HepG2 (cell line): ENCODE measurements around the gene CABLES2. TPM values are rescaled to one million over a fixed set of nuclear protein-coding genes. Genes with fewer than 3 reads are reported as not detected.

Experiments used
- ADNP ChIP-seq: sonication (generic); formaldehyde crosslinking; IDR thresholded peaks from 2 replicates; pipeline ENCODE4 v1.4.0; 2020; ENCODE audit warnings: missing genetic modification reagents
- ELF3 ChIP-seq: IDR thresholded peaks from 2 replicates; pipeline ENCODE4 v1.6.1; 2016; ENCODE audit warnings: missing genetic modification reagents, missing compliant biosample characterization
- ELF4 ChIP-seq: sonication (generic); formaldehyde crosslinking; IDR thresholded peaks from 2 replicates; pipeline ENCODE4 v1.5.0; 2020; ENCODE audit warnings: missing genetic modification reagents, mild to moderate bottlenecking, moderate library complexity, borderline replicate concordance
- KLF6 ChIP-seq: IDR thresholded peaks from 2 replicates; pipeline ENCODE4 v1.8.0; 2016; ENCODE audit warnings: missing biosample characterization, missing genetic modification reagents
- KMT2A ChIP-seq: sonication (generic); formaldehyde crosslinking; IDR thresholded peaks from 2 replicates; pipeline ENCODE4 v1.4.0; 2020; ENCODE audit warnings: missing genetic modification reagents
- NPAS2 ChIP-seq: sonication (generic); formaldehyde crosslinking; IDR thresholded peaks from 2 replicates; pipeline ENCODE4 v1.8.0; 2022; ENCODE audit warnings: mild to moderate bottlenecking, missing genetic modification reagents, borderline replicate concordance
- RFX3 ChIP-seq: IDR thresholded peaks from 2 replicates; pipeline ENCODE4 v1.6.1; 2016; ENCODE audit warnings: missing biosample characterization, missing genetic modification reagents
- RFX5 ChIP-seq: IDR thresholded peaks from 2 replicates; pipeline ENCODE4 v1.6.1; 2011; ENCODE audit warnings: low read depth, low read length, improper control_type of control experiment
- RNF2 ChIP-seq: fragments of 450-650 bp; conservative IDR thresholded peaks from 2 replicates; pipeline ENCODE4 v1.6.1; 2016; ENCODE audit warnings: low read depth
- SKI ChIP-seq: fragments of 450-650 bp; IDR thresholded peaks from one replicate; pipeline ENCODE4 v1.6.1; 2018; ENCODE audit warnings: mild to moderate bottlenecking; ENCODE audit not compliant: partially characterized antibody
- ZBTB7A ChIP-seq: sonication (generic); formaldehyde crosslinking; IDR thresholded peaks from 2 replicates; pipeline ENCODE4 v1.8.0; 2022; ENCODE audit warnings: mild to moderate bottlenecking, missing genetic modification reagents
- ZKSCAN1 ChIP-seq: fragments of 150-350 bp; IDR thresholded peaks from 2 replicates; pipeline ENCODE4 v1.6.1; 2014; ENCODE audit warnings: low read length
- ZNF101 ChIP-seq: sonication (generic); formaldehyde crosslinking; IDR thresholded peaks from 2 replicates; pipeline ENCODE4 v1.4.0; 2020; ENCODE audit warnings: mild to moderate bottlenecking, low read depth, missing genetic modification reagents, borderline replicate concordance
- ZNF121 ChIP-seq: sonication (generic); formaldehyde crosslinking; IDR thresholded peaks from 2 replicates; pipeline ENCODE4 v1.5.0; 2020; ENCODE audit warnings: mild to moderate bottlenecking, missing genetic modification reagents
- ZNF136 ChIP-seq: sonication (generic); formaldehyde crosslinking; IDR thresholded peaks from 2 replicates; pipeline ENCODE4 v1.8.1; 2022; ENCODE audit warnings: low read depth, mild to moderate bottlenecking, moderate library complexity, missing genetic modification reagents
- ZNF230 ChIP-seq: sonication (generic); formaldehyde crosslinking; IDR thresholded peaks from 2 replicates; pipeline ENCODE4 v1.4.0; 2020; ENCODE audit warnings: mild to moderate bottlenecking, missing genetic modification reagents
- ZNF543 ChIP-seq: sonication (generic); formaldehyde crosslinking; IDR thresholded peaks from 2 replicates; pipeline ENCODE4 v1.4.0; 2020; ENCODE audit warnings: mild to moderate bottlenecking, missing genetic modification reagents
- ZNF546 ChIP-seq: sonication (generic); formaldehyde crosslinking; conservative IDR thresholded peaks from 2 replicates; pipeline ENCODE4 v1.8.1; 2023; ENCODE audit warnings: mild to moderate bottlenecking, missing genetic modification reagents
- ZNF614 ChIP-seq: IDR thresholded peaks from 2 replicates; pipeline ENCODE4 v1.6.1; 2018; ENCODE audit warnings: missing biosample characterization, missing genetic modification reagents, inconsistent platforms, borderline replicate concordance
- ZNF678 ChIP-seq: sonication (generic); formaldehyde crosslinking; IDR thresholded peaks from 2 replicates; pipeline ENCODE4 v1.4.0; 2020; ENCODE audit warnings: mild to moderate bottlenecking, missing genetic modification reagents
- polyA plus RNA-seq, 8 experiments: library from polyadenylated mRNA; depleted of rRNA in 3 of 8; stranded (reverse) in 7 of 8; unstranded in 1 of 8; fragments of >200 nt; fragmentation: Illumina TruSeq in 4 of 8; extraction: Trizol in 4 of 8; gene quantifications; 2 replicates each; pipeline versions ENCODE4 v1.2.1 to v1.2.3, GENCODE V29; 2011 to 2016; ENCODE audit warnings: low read depth in 4 of 8, missing spikeins in 1 of 8, mixed read lengths in 1 of 8; ENCODE audit not compliant: insufficient read depth in 1 of 8
- total RNA-seq, 5 experiments: library from RNA; depleted of rRNA; stranded (reverse); fragments of >200 nt; fragmentation: Illumina TruSeq; extraction: Trizol; gene quantifications; 2 replicates each; pipeline ENCODE4 v1.2.3, GENCODE V29; 2016; ENCODE audit warnings: low read depth in 1 of 5
- TF ChIP-seq, protein P1 (sequence below): sonication (generic); formaldehyde crosslinking; IDR thresholded peaks from 2 replicates; pipeline ENCODE4 v1.5.0; 2020; ENCODE audit warnings: missing genetic modification reagents
- TF ChIP-seq, protein P2 (sequence below): sonication (generic); formaldehyde crosslinking; IDR thresholded peaks from 2 replicates; pipeline ENCODE4 v1.8.0; 2022; ENCODE audit warnings: mild to moderate bottlenecking, missing genetic modification reagents; ENCODE audit not compliant: insufficient replicate concordance
- TF ChIP-seq, protein P3 (sequence below): IDR thresholded peaks from 2 replicates; pipeline ENCODE4 v1.6.1; 2018; ENCODE audit warnings: missing genetic modification reagents
- TF ChIP-seq, protein P4 (sequence below): sonication (generic); formaldehyde crosslinking; IDR thresholded peaks from 2 replicates; pipeline ENCODE4 v1.5.1; 2020; ENCODE audit warnings: mild to moderate bottlenecking, moderate library complexity, missing genetic modification reagents
- TF ChIP-seq, protein P5 (sequence below): sonication (generic); formaldehyde crosslinking; IDR thresholded peaks from 2 replicates; pipeline ENCODE4 v1.4.0; 2020; ENCODE audit warnings: low read depth, mild to moderate bottlenecking, missing genetic modification reagents

The CABLES2 gene
- total and polyA plus RNA-seq, 2 of the 13 experiments (the other 11 are each of a cell fraction or from before 2014, with no cell fraction given): 5.2 to 9.7 TPM

DNA sequence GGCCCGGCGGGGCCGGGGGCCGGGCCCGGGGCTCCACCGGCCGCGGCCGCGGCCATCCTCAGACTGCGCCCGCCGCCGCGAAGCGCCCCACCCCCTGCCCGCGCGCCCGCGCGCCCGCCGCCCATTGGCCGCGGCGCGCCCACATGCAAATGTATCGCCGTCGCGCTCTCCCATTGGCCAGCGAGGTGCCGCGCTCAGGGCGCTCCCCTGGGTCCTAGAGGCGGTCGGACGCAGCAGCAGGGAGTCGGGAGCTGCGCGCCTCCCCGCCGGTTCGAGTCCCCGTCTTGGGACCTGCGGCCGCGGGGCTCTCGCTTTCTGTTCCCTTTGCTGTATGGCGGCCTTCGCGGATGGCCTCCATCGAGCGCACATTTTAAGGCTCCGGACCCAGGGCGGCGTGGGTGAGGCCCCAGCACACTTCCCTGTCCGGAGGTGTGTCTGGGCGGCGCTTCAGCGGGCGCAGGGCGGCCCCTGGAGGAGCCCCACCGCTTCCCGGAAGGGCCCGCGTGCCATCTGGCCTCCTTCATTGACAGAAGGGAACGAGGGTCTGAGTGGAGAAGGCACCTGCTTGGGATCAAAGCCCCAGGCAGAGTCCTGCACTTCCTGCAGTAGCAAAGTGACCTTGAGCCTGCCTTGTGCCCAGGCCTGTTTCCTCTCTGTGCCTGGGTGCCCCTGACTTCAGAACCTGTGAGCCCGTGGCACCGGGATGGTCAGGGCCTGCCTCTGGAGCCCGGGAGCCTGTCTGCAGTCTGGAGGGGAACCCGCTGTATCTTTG, at the start of gene CABLES2 (continued):
- TF ChIP-seq, protein P1, sequence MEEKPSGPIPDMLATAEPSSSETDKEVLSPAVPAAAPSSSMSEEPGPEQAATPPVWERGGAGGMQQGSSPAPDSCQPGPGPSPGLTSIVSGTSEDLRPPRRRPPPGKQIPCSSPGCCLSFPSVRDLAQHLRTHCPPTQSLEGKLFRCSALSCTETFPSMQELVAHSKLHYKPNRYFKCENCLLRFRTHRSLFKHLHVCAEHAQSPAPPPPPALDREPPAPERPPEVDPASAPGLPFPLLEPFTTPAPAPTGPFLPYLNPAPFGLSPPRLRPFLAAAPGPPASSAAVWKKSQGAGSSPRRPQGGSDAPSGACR (CRISPR knock-in tag): peak; percentile 74; the same call in 1 of the 2 replicates
- TF ChIP-seq, protein P2, sequence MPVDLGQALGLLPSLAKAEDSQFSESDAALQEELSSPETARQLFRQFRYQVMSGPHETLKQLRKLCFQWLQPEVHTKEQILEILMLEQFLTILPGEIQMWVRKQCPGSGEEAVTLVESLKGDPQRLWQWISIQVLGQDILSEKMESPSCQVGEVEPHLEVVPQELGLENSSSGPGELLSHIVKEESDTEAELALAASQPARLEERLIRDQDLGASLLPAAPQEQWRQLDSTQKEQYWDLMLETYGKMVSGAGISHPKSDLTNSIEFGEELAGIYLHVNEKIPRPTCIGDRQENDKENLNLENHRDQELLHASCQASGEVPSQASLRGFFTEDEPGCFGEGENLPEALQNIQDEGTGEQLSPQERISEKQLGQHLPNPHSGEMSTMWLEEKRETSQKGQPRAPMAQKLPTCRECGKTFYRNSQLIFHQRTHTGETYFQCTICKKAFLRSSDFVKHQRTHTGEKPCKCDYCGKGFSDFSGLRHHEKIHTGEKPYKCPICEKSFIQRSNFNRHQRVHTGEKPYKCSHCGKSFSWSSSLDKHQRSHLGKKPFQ (CRISPR knock-in tag): no peak
- peak; percentile 77 for TF ChIP-seq SKI
- TF ChIP-seq ZKSCAN1: no peak
- TF ChIP-seq ZNF546 (CRISPR knock-in tag): peak; percentile 67; the same call in 1 of the 2 replicates
- peak; percentile 90 for TF ChIP-seq ELF3 (CRISPR knock-in tag)
- peak; percentile 90 for TF ChIP-seq ZNF543
- TF ChIP-seq ZNF101 (CRISPR knock-in tag): 0 out of 2 replicates have a peak, but pooled peaks have one; percentile 81
- TF ChIP-seq ZNF121 (CRISPR knock-in tag): no peak
- TF ChIP-seq ZBTB7A (CRISPR knock-in tag): no peak
- peak; percentile 78; the same call in 1 of the 2 replicates for TF ChIP-seq KLF6 (CRISPR knock-in tag)
- TF ChIP-seq ADNP (CRISPR knock-in tag): peak; percentile 100
- peak; percentile 72; the same call in 1 of the 2 replicates for TF ChIP-seq KMT2A (CRISPR knock-in tag)
- TF ChIP-seq ZNF136 (CRISPR knock-in tag): 0 out of 2 replicates have a peak, but pooled peaks have one; percentile 78
- no peak for TF ChIP-seq RFX5
- no peak for TF ChIP-seq ELF4 (CRISPR knock-in tag)
- TF ChIP-seq, protein P3, sequence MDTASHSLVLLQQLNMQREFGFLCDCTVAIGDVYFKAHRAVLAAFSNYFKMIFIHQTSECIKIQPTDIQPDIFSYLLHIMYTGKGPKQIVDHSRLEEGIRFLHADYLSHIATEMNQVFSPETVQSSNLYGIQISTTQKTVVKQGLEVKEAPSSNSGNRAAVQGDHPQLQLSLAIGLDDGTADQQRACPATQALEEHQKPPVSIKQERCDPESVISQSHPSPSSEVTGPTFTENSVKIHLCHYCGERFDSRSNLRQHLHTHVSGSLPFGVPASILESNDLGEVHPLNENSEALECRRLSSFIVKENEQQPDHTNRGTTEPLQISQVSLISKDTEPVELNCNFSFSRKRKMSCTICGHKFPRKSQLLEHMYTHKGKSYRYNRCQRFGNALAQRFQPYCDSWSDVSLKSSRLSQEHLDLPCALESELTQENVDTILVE (CRISPR knock-in tag): peak; percentile 87; the same call in 1 of the 2 replicates
- TF ChIP-seq ZNF614 (CRISPR knock-in tag): peak; percentile 90; the same call in 1 of the 2 replicates
- peak; percentile 81 for TF ChIP-seq ZNF678 (CRISPR knock-in tag)
- TF ChIP-seq, protein P4, sequence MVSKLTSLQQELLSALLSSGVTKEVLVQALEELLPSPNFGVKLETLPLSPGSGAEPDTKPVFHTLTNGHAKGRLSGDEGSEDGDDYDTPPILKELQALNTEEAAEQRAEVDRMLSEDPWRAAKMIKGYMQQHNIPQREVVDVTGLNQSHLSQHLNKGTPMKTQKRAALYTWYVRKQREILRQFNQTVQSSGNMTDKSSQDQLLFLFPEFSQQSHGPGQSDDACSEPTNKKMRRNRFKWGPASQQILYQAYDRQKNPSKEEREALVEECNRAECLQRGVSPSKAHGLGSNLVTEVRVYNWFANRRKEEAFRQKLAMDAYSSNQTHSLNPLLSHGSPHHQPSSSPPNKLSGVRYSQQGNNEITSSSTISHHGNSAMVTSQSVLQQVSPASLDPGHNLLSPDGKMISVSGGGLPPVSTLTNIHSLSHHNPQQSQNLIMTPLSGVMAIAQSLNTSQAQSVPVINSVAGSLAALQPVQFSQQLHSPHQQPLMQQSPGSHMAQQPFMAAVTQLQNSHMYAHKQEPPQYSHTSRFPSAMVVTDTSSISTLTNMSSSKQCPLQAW (CRISPR knock-in tag): peak; percentile 91
- TF ChIP-seq ZNF230 (CRISPR knock-in tag): peak; percentile 82
- TF ChIP-seq NPAS2 (CRISPR knock-in tag): no peak
- TF ChIP-seq, protein P5, sequence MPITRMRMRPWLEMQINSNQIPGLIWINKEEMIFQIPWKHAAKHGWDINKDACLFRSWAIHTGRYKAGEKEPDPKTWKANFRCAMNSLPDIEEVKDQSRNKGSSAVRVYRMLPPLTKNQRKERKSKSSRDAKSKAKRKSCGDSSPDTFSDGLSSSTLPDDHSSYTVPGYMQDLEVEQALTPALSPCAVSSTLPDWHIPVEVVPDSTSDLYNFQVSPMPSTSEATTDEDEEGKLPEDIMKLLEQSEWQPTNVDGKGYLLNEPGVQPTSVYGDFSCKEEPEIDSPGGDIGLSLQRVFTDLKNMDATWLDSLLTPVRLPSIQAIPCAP (CRISPR knock-in tag): peak; percentile 88; the same call in 1 of the 2 replicates
- TF ChIP-seq RNF2: peak; percentile 89
- no peak for TF ChIP-seq RFX3
